Measurements from ENCODE around the gene FSTL1. TPM values are rescaled to one million over a fixed set of nuclear protein-coding genes. Genes with fewer than 3 reads are reported as not detected.

FSTL1 gene
- total RNA-seq, 3 donors from 2014 or later (not counting 1 experiment from before 2014, with no cell fraction given), result 1.1 to 1.9 (median 1.4) TPM

- TF ChIP-seq CTCF (IDR thresholded peaks at IDR 0.05), result no peak
- Histone ChIP-seq H3K4me1 (ENCODE audit: control insufficient read depth, insufficient read depth, low read length) (no peaks in the 10 kb centered on the region), H3K4me3 (ENCODE audit: low read length) (no peak overlapping the region), H3K36me3 (ENCODE audit: control insufficient read depth, insufficient read depth, low read length) (no peaks in the 10 kb centered on the region), H3K9me3 (ENCODE audit: control insufficient read depth, insufficient read depth, low read length) (no peaks in the 10 kb centered on the region), H3K27me3 (ENCODE audit: control insufficient read depth, insufficient read depth, low read length) (no peaks in the 10 kb centered on the region), H3K27ac (ENCODE audit: low read length) (no peak overlapping the region)
- ATAC-seq (no peak), DNase-seq (no peak)
- H3K4me1 Mint-ChIP-seq, result peaks cover 0 to 12% of the 10 kb centered on the region in 2 donors
- no peaks in the 10 kb centered on the region for H3K9me3 Mint-ChIP-seq
- H3K36me3 Mint-ChIP-seq, result no peaks in the 10 kb centered on the region
- intact Hi-C loops (cut with micrococcal nuclease), result no loop called here
- H3K27me3 Mint-ChIP-seq (ENCODE audit: low read depth in 2 of 2), result no peaks in the 10 kb centered on the region
- 89% methylated on average over 3 of the region's 3 CpGs for WGBS (ENCODE audit: insufficient coverage)
- no peak overlapping the region for H3K27ac Mint-ChIP-seq
- no peak overlapping the region for H3K4me3 Mint-ChIP-seq
These were observed 10.6 kb upstream of the FSTL1 start for GRCh38 chr3:120461416-120461815.

- Histone ChIP-seq H3K36me3 (ENCODE audit: control insufficient read depth, insufficient read depth, low read length) (no peaks in the 10 kb centered on the region), H3K4me3 (ENCODE audit: low read length) (no peak overlapping the region), H3K27me3 (ENCODE audit: control insufficient read depth, insufficient read depth, low read length) (no peaks in the 10 kb centered on the region), H3K9me3 (ENCODE audit: control insufficient read depth, insufficient read depth, low read length) (no peaks in the 10 kb centered on the region), H3K27ac (ENCODE audit: low read length) (no peak overlapping the region), H3K4me1 (ENCODE audit: control insufficient read depth, insufficient read depth, low read length) (no peaks in the 10 kb centered on the region)
- H3K27ac Mint-ChIP-seq, result no peak overlapping the region
- H3K36me3 Mint-ChIP-seq, result no peaks in the 10 kb centered on the region
- peaks cover 0 to 1% of the 10 kb centered on the region in 2 donors for H3K27me3 Mint-ChIP-seq (ENCODE audit: low read depth in 2 of 2)
- no peak overlapping the region for H3K4me3 Mint-ChIP-seq
- H3K4me1 Mint-ChIP-seq, result peaks cover 0 to 12% of the 10 kb centered on the region in 2 donors
- ATAC-seq (no peak), DNase-seq (no peak)
- WGBS (ENCODE audit: insufficient coverage), result 92% methylated on average over 9 of the region's 9 CpGs
- H3K9me3 Mint-ChIP-seq, result no peaks in the 10 kb centered on the region
- TF ChIP-seq CTCF (IDR thresholded peaks at IDR 0.05), result no peak
- intact Hi-C loops (cut with micrococcal nuclease), result no loop called here
These were observed 10.1 kb upstream of the FSTL1 start for GRCh38 chr3:120460862-120461261.

GRCh38 chr3:120460181-120460790, 9.5 kb upstream of the FSTL1 start:
- WGBS (ENCODE audit: insufficient coverage), result 91% methylated on average over 5 of the region's 5 CpGs
- no peaks in the 10 kb centered on the region for H3K9me3 ChIP-seq (ENCODE audit: control insufficient read depth, insufficient read depth, low read length)
- H3K36me3 Mint-ChIP-seq, result no peaks in the 10 kb centered on the region
- DNase-seq (no peak), ATAC-seq (no peak)
- peaks cover 0 to 2% of the 10 kb centered on the region in 2 donors for H3K27me3 Mint-ChIP-seq (ENCODE audit: low read depth in 2 of 2)
- peaks cover 0 to 12% of the 10 kb centered on the region in 2 donors for H3K4me1 Mint-ChIP-seq
- no peaks in the 10 kb centered on the region for H3K9me3 Mint-ChIP-seq
- H3K27ac ChIP-seq (ENCODE audit: low read length), result no peak overlapping the region
- no peak for TF ChIP-seq CTCF (IDR thresholded peaks at IDR 0.05)
- H3K4me3 Mint-ChIP-seq, result no peak overlapping the region
- H3K4me3 ChIP-seq (ENCODE audit: low read length), result no peak overlapping the region
- intact Hi-C loops (cut with micrococcal nuclease), result no loop called here
- H3K36me3 ChIP-seq (ENCODE audit: control insufficient read depth, insufficient read depth, low read length), result no peaks in the 10 kb centered on the region
- no peak overlapping the region for H3K27ac Mint-ChIP-seq
- H3K27me3 ChIP-seq (ENCODE audit: control insufficient read depth, insufficient read depth, low read length), result no peaks in the 10 kb centered on the region
- no peaks in the 10 kb centered on the region for H3K4me1 ChIP-seq (ENCODE audit: control insufficient read depth, insufficient read depth, low read length)

- H3K27me3 ChIP-seq (ENCODE audit: control insufficient read depth, insufficient read depth, low read length), result no peaks in the 10 kb centered on the region
- no peak overlapping the region for H3K27ac ChIP-seq (ENCODE audit: low read length)
- Mint-ChIP-seq H3K4me1 (peaks cover 0 to 12% of the 10 kb centered on the region in 2 donors), H3K4me3 (no peak overlapping the region), H3K9me3 (no peaks in the 10 kb centered on the region), H3K27ac (no peak overlapping the region), H3K27me3 (ENCODE audit: low read depth in 2 of 2) (peaks cover 2 to 4% of the 10 kb centered on the region in 2 donors), H3K36me3 (no peaks in the 10 kb centered on the region)
- intact Hi-C loops (cut with micrococcal nuclease), result no loop called here
- DNase-seq (no peak), ATAC-seq (no peak)
- WGBS (ENCODE audit: insufficient coverage), result 79% methylated on average over 3 of the region's 3 CpGs
- no peaks in the 10 kb centered on the region for H3K4me1 ChIP-seq (ENCODE audit: control insufficient read depth, insufficient read depth, low read length)
- no peak for TF ChIP-seq CTCF (IDR thresholded peaks at IDR 0.05)
- no peak overlapping the region for H3K4me3 ChIP-seq (ENCODE audit: low read length)
- H3K36me3 ChIP-seq (ENCODE audit: control insufficient read depth, insufficient read depth, low read length), result no peaks in the 10 kb centered on the region
- no peaks in the 10 kb centered on the region for H3K9me3 ChIP-seq (ENCODE audit: control insufficient read depth, insufficient read depth, low read length)
These were observed 8.4 kb upstream of the FSTL1 start for GRCh38 chr3:120459196-120459595.

Measured in natural killer cell (primary cell).